Measurements from ENCODE around the gene KAT6B.
A peak's percentile ranks its signal among the peaks of the same experiment; 100 is the strongest.

KAT6B gene

GRCh38 chr10:74958316-74958715, 131.9 kb downstream of the KAT6B start:
- TF ChIP-seq CTCF (IDR thresholded peaks at IDR 0.05; ENCODE audit: extremely low read depth, insufficient read depth, missing control alignments) = no peak
- in situ Hi-C loops (cut with MboI; ENCODE audit: low pct_unique_long_range_greater_than_20kb, low sequenced_read_pairs, unreplicated experiment) = no loop called here
- DNase-seq (ENCODE audit: low spot score) = no peak

- in situ Hi-C loops (cut with MboI; ENCODE audit: low pct_unique_long_range_greater_than_20kb, low sequenced_read_pairs, unreplicated experiment) = no loop called here
- no peak for TF ChIP-seq CTCF (IDR thresholded peaks at IDR 0.05; ENCODE audit: extremely low read depth, insufficient read depth, missing control alignments)
- no peak for DNase-seq (ENCODE audit: low spot score)
Observed at GRCh38 chr10:74960670-74961069, 134.3 kb downstream of the KAT6B start.

GRCh38 chr10:74962517-74962916, 136.1 kb downstream of the KAT6B start:
- no peak for TF ChIP-seq CTCF (IDR thresholded peaks at IDR 0.05; ENCODE audit: extremely low read depth, insufficient read depth, missing control alignments)
- in situ Hi-C loops (cut with MboI; ENCODE audit: low pct_unique_long_range_greater_than_20kb, low sequenced_read_pairs, unreplicated experiment) = no loop called here

DNA sequence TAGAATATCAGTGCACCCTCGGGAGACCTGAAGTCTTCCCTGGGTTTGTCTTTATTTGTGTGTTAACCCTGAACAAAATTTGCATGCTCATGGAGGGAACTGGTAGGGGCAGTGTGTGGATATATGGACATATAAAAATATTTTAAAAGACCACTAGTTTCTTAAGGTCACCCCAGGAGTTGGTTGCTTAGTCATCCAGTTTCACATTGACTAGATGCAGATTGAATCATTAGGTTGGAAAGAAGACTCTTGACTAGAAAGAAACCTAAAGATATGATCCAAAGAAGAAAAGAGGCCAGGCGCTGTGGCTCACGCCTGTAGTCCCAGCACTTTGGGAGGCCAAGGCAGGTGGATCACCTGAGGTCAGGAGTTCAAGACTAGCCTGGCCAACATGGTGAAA, 137.1 kb downstream of the KAT6B start:
- DNase-seq (ENCODE audit: low spot score) = peak; percentile 44
- TF ChIP-seq CTCF (IDR thresholded peaks at IDR 0.05; ENCODE audit: extremely low read depth, insufficient read depth, missing control alignments) = no peak
- in situ Hi-C loops (cut with MboI; ENCODE audit: low pct_unique_long_range_greater_than_20kb, low sequenced_read_pairs, unreplicated experiment) = no loop called here

More at GRCh38 chr10:74962517-74962916, 136.1 kb downstream of the KAT6B start:
- DNase-seq (ENCODE audit: low spot score) = no peak

GRCh38 chr10:74967911-74968666, 141.7 kb downstream of the KAT6B start:
- DNase-seq (ENCODE audit: low spot score) = no peak
- no peak for TF ChIP-seq CTCF (IDR thresholded peaks at IDR 0.05; ENCODE audit: extremely low read depth, insufficient read depth, missing control alignments)
- in situ Hi-C loops (cut with MboI; ENCODE audit: low pct_unique_long_range_greater_than_20kb, low sequenced_read_pairs, unreplicated experiment) = no loop called here

DNA sequence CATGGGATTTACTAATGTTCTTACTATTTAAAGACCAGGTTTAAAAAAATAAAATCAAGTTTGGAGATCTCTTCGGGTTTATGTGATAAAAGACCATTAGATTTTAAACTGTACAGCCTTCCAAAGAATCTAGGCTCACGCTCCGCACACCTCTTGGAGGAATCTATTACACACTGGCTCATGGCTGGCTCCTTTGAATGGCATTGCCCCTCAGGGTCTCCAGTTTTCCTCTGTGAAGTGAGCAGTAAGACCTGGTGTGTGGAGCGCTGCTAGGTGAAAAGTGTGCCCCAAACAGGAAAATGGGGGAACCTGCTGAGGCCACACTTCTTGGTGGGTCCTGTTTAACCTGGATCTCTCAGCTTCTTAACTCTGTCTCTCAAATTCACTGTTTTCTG, 142.3 kb downstream of the KAT6B start:
- no peak for DNase-seq (ENCODE audit: low spot score)
- TF ChIP-seq CTCF (IDR thresholded peaks at IDR 0.05; ENCODE audit: extremely low read depth, insufficient read depth, missing control alignments) = no peak
- in situ Hi-C loops (cut with MboI; ENCODE audit: low pct_unique_long_range_greater_than_20kb, low sequenced_read_pairs, unreplicated experiment) = no loop called here
